DMS153 treated with DMSO at 0.1 percent for 48 hours (cell line): ENCODE data around the gene B3GALT6.

ENCODE experiments used
- DNase-seq: peaks from one replicate; lab custom pipeline; 2025; ENCODE audit not compliant: unreplicated experiment; lab: John Stamatoyannopoulos, UW

B3GALT6 gene

GRCh38 chr1:1281533-1282321 lies 49.7 kb downstream of the B3GALT6 start:
- DNase-seq, result no peak

GRCh38 chr1:1282998-1283397 lies 51.0 kb downstream of the B3GALT6 start:
- DNase-seq, result no peak

GRCh38 chr1:1283821-1284220 lies 51.8 kb downstream of the B3GALT6 start:
- DNase-seq, result peak; percentile 49
